Right kidney (tissue), 1 donor: ENCODE measurements around the gene TRABD2A.

ENCODE experiments used
- DNase-seq: peaks from one replicate; pipeline ENCODE4 v3.0.0-alpha.2; 2016

The TRABD2A gene

GRCh38 chr2:84854850-84855249, 26.0 kb downstream of the TRABD2A start:
- DNase-seq = no peak

- no peak for DNase-seq
Measured at GRCh38 chr2:84851876-84852275, 29.0 kb downstream of the TRABD2A start.

- DNase-seq = no peak
Measured at GRCh38 chr2:84850471-84850870, 30.4 kb downstream of the TRABD2A start.

GRCh38 chr2:84849271-84849952, 31.5 kb downstream of the TRABD2A start:
- no peak for DNase-seq

GRCh38 chr2:84847326-84848050, 33.4 kb downstream of the TRABD2A start:
- DNase-seq = no peak

- no peak for DNase-seq
Measured at GRCh38 chr2:84846741-84847142, 34.1 kb downstream of the TRABD2A start.

- DNase-seq = no peak
Measured at GRCh38 chr2:84846041-84846663, 34.7 kb downstream of the TRABD2A start.

GRCh38 chr2:84844141-84844540, 36.7 kb downstream of the TRABD2A start:
- no peak for DNase-seq

- no peak for DNase-seq
Measured at GRCh38 chr2:84841577-84841976, 39.3 kb downstream of the TRABD2A start.

- no peak for DNase-seq
Measured at GRCh38 chr2:84840306-84840705, 40.6 kb downstream of the TRABD2A start.

GRCh38 chr2:84839851-84840250, 41.0 kb downstream of the TRABD2A start:
- DNase-seq = no peak

GRCh38 chr2:84838434-84839145, 42.3 kb downstream of the TRABD2A start:
- DNase-seq = no peak

- DNase-seq = no peak
Measured at GRCh38 chr2:84836215-84836614, 44.7 kb downstream of the TRABD2A start.

GRCh38 chr2:84833481-84834150, 47.3 kb downstream of the TRABD2A start:
- no peak for DNase-seq

GRCh38 chr2:84832772-84833461, 48.0 kb downstream of the TRABD2A start:
- DNase-seq = no peak

GRCh38 chr2:84830758-84831500, 50.0 kb downstream of the TRABD2A start:
- DNase-seq = no peak

GRCh38 chr2:84830095-84830494, 50.8 kb downstream of the TRABD2A start:
- DNase-seq = no peak

GRCh38 chr2:84829693-84830092, 51.2 kb downstream of the TRABD2A start:
- DNase-seq = no peak

- DNase-seq = no peak
Measured at GRCh38 chr2:84827978-84828575, 52.8 kb downstream of the TRABD2A start.

- DNase-seq = no peak
Measured at GRCh38 chr2:84823788-84824187, 57.1 kb downstream of the TRABD2A start.

GRCh38 chr2:84823229-84823628, 57.7 kb downstream of the TRABD2A start:
- no peak for DNase-seq
